HCT116 (cell line): ENCODE data around the gene CDYL2. TPM values are rescaled to one million over a fixed set of nuclear protein-coding genes. Genes with fewer than 3 reads are reported as not detected.

ENCODE experiments used
- ATAC-seq: fragments of 200-7000 bp; cut with Tn5 transposase; 2 replicates; pipeline ENCODE4 v1.9.1; 2020; ENCODE audit warnings: mild to moderate bottlenecking, moderate library complexity
- BruUV-seq: library from RNA; stranded (reverse); fragments of 400-500 nt; replicated peaks from 2 replicates; lab custom pipeline; 2021; lab: Mats Ljungman, UMichigan
- CTCF ChIA-PET: fragments of 300-600 bp; sonication (Branson Sonifier 250); formaldehyde crosslinking; loops from one replicate; lab custom pipeline; 2021; ENCODE audit warnings: antibody characterized with exemption; lab: Charles Lee
- POLR2A ChIA-PET: fragments of 300-600, 350-600 bp; sonication (Branson Sonifier 250); formaldehyde crosslinking; loops from one replicate; lab custom pipeline; 2021; ENCODE audit warnings: antibody characterized with exemption; lab: Charles Lee
- RAD21 ChIA-PET, 2 experiments: fragments of 300-600 bp; sonication (Branson Sonifier 250); formaldehyde crosslinking; loops; one replicate each; lab custom pipeline; 2023; ENCODE audit warnings: low total read pairs in 2 of 2; ENCODE audit not compliant: uncharacterized antibody in 2 of 2, unreplicated experiment in 2 of 2, low non-redundant PET in 1 of 2; lab: Charles Lee
- DNase-seq: peaks from one replicate; pipeline ENCODE4 v3.0.0-alpha.2; 2010; ENCODE audit warnings: low read depth, low spot score
- H2AFZ ChIP-seq: fragments of 200-600 bp; shearing (Covaris generic), sonication (generic); 2 replicates; pipeline ENCODE4 v1.6.1; 2017; ENCODE audit warnings: low read depth, mixed run types, mixed read lengths, antibody characterized with exemption, low read length; ENCODE audit not compliant: poor library complexity, severe bottlenecking
- H3K27ac ChIP-seq: 2 replicates; pipeline ENCODE4 v1.5.1; 2012; ENCODE audit warnings: low read depth, low read length
- H3K27me3 ChIP-seq: fragments of 200-600 bp; sonication (generic); 2 replicates; pipeline ENCODE4 v1.6.1; 2016; ENCODE audit warnings: mixed run types, low read length, mixed read lengths; ENCODE audit not compliant: insufficient read depth
- H3K36me3 ChIP-seq, 2 experiments: fragments of 200-500 bp in 1 of 2; fragments of 200-600 bp in 1 of 2; sonication (Bioruptor generic) in 1 of 2; sonication (generic) in 1 of 2; 2 replicates each; pipeline versions ENCODE4 v1.5.1 to v1.6.1; 2014 to 2016; ENCODE audit warnings: low read length in 2 of 2, inconsistent platforms in 1 of 2, mixed read lengths in 1 of 2, mixed run types in 1 of 2; ENCODE audit not compliant: insufficient read depth in 2 of 2, control insufficient read depth in 1 of 2
- H3K4me1 ChIP-seq, 2 experiments: fragments of 200-600 bp in 1 of 2; sonication (generic) in 1 of 2; 2 replicates each; pipeline versions ENCODE4 v1.5.1 to v1.6.1; 2012 to 2017; ENCODE audit warnings: low read length in 2 of 2, inconsistent platforms in 1 of 2, mild to moderate bottlenecking in 1 of 2, mixed read lengths in 1 of 2, mixed run types in 1 of 2, moderate library complexity in 1 of 2; ENCODE audit not compliant: insufficient read depth in 2 of 2, control insufficient read depth in 1 of 2
- H3K4me2 ChIP-seq: fragments of 200-600 bp; sonication (generic); 2 replicates; pipeline ENCODE4 v1.6.1; 2017; ENCODE audit warnings: mixed run types, low read length, mixed read lengths
- H3K4me3 ChIP-seq, 2 experiments: fragments of 200-600 bp in 1 of 2; sonication (generic) in 1 of 2; replicated peaks in 1 of 2; 2 replicates each; pipeline ENCODE4 v1.5.1; 2011 to 2016; ENCODE audit warnings: low read length in 2 of 2, control low read depth in 1 of 2, low read depth in 1 of 2, mild to moderate bottlenecking in 1 of 2, mixed read lengths in 1 of 2, mixed run types in 1 of 2
- H3K79me2 ChIP-seq: fragments of 200-600 bp; sonication (generic); 2 replicates; pipeline ENCODE4 v1.6.1; 2017; ENCODE audit warnings: mild to moderate bottlenecking, mixed run types, low read length, moderate library complexity, mixed read lengths; ENCODE audit not compliant: insufficient read depth
- H3K9ac ChIP-seq: fragments of 200-600 bp; sonication (generic); 2 replicates; pipeline ENCODE4 v1.6.1; 2016; ENCODE audit warnings: low read length, mixed read lengths
- H3K9me2 ChIP-seq: fragments of 200-600 bp; sonication (generic), shearing (Covaris generic); 2 replicates; pipeline ENCODE4 v1.6.1; 2017; ENCODE audit warnings: mixed run types, mild to moderate bottlenecking, moderate library complexity; ENCODE audit not compliant: insufficient read depth
- H3K9me3 ChIP-seq, 2 experiments: fragments of 200-500 bp in 1 of 2; fragments of 200-600 bp in 1 of 2; sonication (Bioruptor generic) in 1 of 2; sonication (generic) in 1 of 2; 2 replicates each; pipeline ENCODE4 v1.6.1; 2014 to 2017; ENCODE audit warnings: low read length in 2 of 2, mixed read lengths in 2 of 2, inconsistent platforms in 1 of 2, low read depth in 1 of 2, mild to moderate bottlenecking in 1 of 2, mixed run types in 1 of 2, moderate library complexity in 1 of 2; ENCODE audit not compliant: control insufficient read depth in 1 of 2, insufficient read depth in 1 of 2
- H4K20me1 ChIP-seq: fragments of 200-600 bp; sonication (generic), shearing (Covaris generic); 2 replicates; pipeline ENCODE4 v1.6.1; 2017; ENCODE audit warnings: mixed run types, mild to moderate bottlenecking, moderate library complexity; ENCODE audit not compliant: insufficient read depth
- CBX3 ChIP-seq: IDR thresholded peaks from 2 replicates; pipeline ENCODE4 v1.6.1; 2012; ENCODE audit warnings: low read depth
- CEBPB ChIP-seq: IDR thresholded peaks from 2 replicates; pipeline ENCODE4 v1.6.1; 2012; ENCODE audit warnings: low read depth
- CTCF ChIP-seq, 3 experiments: fragments of 200-600 bp in 1 of 3; sonication (generic) in 1 of 3; IDR thresholded peaks in 2 of 3; conservative IDR thresholded peaks in 1 of 3; 2 replicates each; pipeline ENCODE4 v1.5.1; 2012 to 2017; ENCODE audit warnings: low read depth in 2 of 3, low read length in 2 of 3, antibody characterized with exemption in 1 of 3, borderline replicate concordance in 1 of 3, control low read depth in 1 of 3, mild to moderate bottlenecking in 1 of 3, mixed read lengths in 1 of 3, mixed run types in 1 of 3, moderate library complexity in 1 of 3; ENCODE audit not compliant: insufficient read depth in 1 of 3
- ELF1 ChIP-seq: IDR thresholded peaks from 2 replicates; pipeline ENCODE4 v1.6.1; 2012; ENCODE audit warnings: low read depth, borderline replicate concordance
- EZH2 ChIP-seq: fragments of 200-600 bp; sonication (generic); IDR thresholded peaks from 2 replicates; pipeline ENCODE4 v1.6.1; 2017; ENCODE audit warnings: antibody characterized with exemption, mixed run types
- EZH2phosphoT487 ChIP-seq: fragments of 200-600 bp; IDR thresholded peaks from 2 replicates; pipeline ENCODE4 v1.6.1; 2018; ENCODE audit warnings: antibody characterized with exemption, borderline replicate concordance
- JUND ChIP-seq: IDR thresholded peaks from 2 replicates; pipeline ENCODE4 v1.6.1; 2012
- MAX ChIP-seq: IDR thresholded peaks from 2 replicates; pipeline ENCODE4 v1.6.1; 2012
- POLR2AphosphoS5 ChIP-seq: IDR thresholded peaks from 2 replicates; pipeline ENCODE4 v1.6.1; 2011; ENCODE audit warnings: mild to moderate bottlenecking, low read depth, low read length, moderate library complexity
- RAD21 ChIP-seq: IDR thresholded peaks from 2 replicates; pipeline ENCODE4 v1.6.1; 2012; ENCODE audit warnings: low read depth, mild to moderate bottlenecking
- SIN3A ChIP-seq: IDR thresholded peaks from 2 replicates; pipeline ENCODE4 v1.6.1; 2012; ENCODE audit warnings: low read depth
- SP1 ChIP-seq: IDR thresholded peaks from 2 replicates; pipeline ENCODE4 v1.6.1; 2012; ENCODE audit warnings: low read depth
- TCF7L2 ChIP-seq: IDR thresholded peaks from 2 replicates; pipeline ENCODE4 v1.7.0; 2011; ENCODE audit warnings: borderline replicate concordance, inconsistent platforms; ENCODE audit not compliant: insufficient read depth, insufficient read length; ENCODE audit errors: extremely low read depth
- YY1 ChIP-seq: IDR thresholded peaks from 2 replicates; pipeline ENCODE4 v1.6.1; 2011; ENCODE audit warnings: low read length, low read depth, moderate library complexity, mild to moderate bottlenecking; ENCODE audit not compliant: insufficient replicate concordance; ENCODE audit errors: extremely low read depth
- intact Hi-C: fragments of 100-400 bp; cut with micrococcal nuclease; formaldehyde crosslinking; loops from 2 replicates; pipeline ENCODE4 v1.10.0; 2022
- total RNA-seq: library from RNA; stranded (reverse); gene quantifications from one replicate; pipeline ENCODE4 v1.2.1, GENCODE V29; 2021; ENCODE audit not compliant: unreplicated experiment

CDYL2 gene
- total RNA-seq, 1 experiment from 2014 or later, result 0.10 TPM

DNA sequence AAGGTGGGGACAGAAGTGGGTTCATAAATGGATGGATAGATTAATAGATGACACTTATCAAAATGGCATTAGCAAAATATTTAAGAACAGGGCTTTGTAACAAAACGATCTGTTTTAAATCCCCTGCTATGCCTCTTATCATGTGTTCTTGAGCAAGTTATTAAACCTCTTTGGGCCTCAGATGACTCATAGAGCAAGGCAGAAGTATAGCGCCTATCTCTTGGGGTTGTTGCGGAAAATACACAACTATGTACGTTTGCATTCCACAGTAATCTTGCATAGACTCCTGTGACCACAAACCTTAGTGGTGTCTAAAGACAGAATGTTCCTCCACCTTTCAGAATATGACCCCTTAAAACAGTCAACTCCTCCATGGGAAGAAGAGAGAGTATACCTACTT, 116.8 kb downstream of the CDYL2 start (continued):
- TF ChIP-seq EZH2, result no peak
- TF ChIP-seq JUND, result no peak
- TF ChIP-seq RAD21, result no peak
- TF ChIP-seq CBX3, result no peak
- TF ChIP-seq TCF7L2, result no peak
- no peak for TF ChIP-seq YY1
- no peak for TF ChIP-seq SP1
- TF ChIP-seq POLR2AphosphoS5, result no peak
- no peak for TF ChIP-seq SIN3A

GRCh38 chr16:80684906-80685305, 119.5 kb downstream of the CDYL2 start:
- ChIA-PET RAD21 (no interaction called here), POLR2A (no interaction called here), CTCF (no interaction called here)
- Histone ChIP-seq H3K27me3 (no peaks in the 10 kb centered on the region), H3K27ac (no peak overlapping the region), H3K36me3 (no peaks in the 10 kb centered on the region), H3K9me2 (no peaks in the 10 kb centered on the region)
- TF ChIP-seq RAD21 (no peak), TCF7L2 (no peak), CEBPB (no peak), JUND (no peak), POLR2AphosphoS5 (no peak), YY1 (no peak), CTCF (IDR thresholded peaks at IDR 0.05 in 2 of 3, conservative IDR thresholded peaks at IDR 0.05 in 1 of 3; ENCODE audit: borderline replicate concordance in 1 of 3, insufficient read depth in 1 of 3, low read depth in 2 of 3, low read length in 2 of 3) (no peak), SIN3A (no peak), EZH2 (no peak), MAX (no peak), EZH2phosphoT487 (no peak), ELF1 (no peak)
- TF ChIP-seq, all 23 proteins: peak for 0
- no peak overlapping the region for H3K4me2 ChIP-seq
- ATAC-seq (no peak), DNase-seq (no peak)
- intact Hi-C loops, result no loop called here
- H3K9me3 ChIP-seq, result no peaks in the 10 kb centered on the region; a peak in 1 of 4 replicates
- no TSS peak for BruUV-seq
- no peaks in the 10 kb centered on the region for H3K4me1 ChIP-seq
- H3K9ac ChIP-seq, result no peak overlapping the region
- H2AFZ ChIP-seq, result no peak overlapping the region
- no peaks in the 10 kb centered on the region for H4K20me1 ChIP-seq
- H3K79me2 ChIP-seq, result no peaks in the 10 kb centered on the region
- no peak overlapping the region for H3K4me3 ChIP-seq
